ENCODE data around the gene MNAT1.
"Not testable (repeated sequence)": the region's sequence is repeated elsewhere in the genome, so short reads cannot be mapped to it uniquely, and the experiment has no call there.

Gene MNAT1

DNA sequence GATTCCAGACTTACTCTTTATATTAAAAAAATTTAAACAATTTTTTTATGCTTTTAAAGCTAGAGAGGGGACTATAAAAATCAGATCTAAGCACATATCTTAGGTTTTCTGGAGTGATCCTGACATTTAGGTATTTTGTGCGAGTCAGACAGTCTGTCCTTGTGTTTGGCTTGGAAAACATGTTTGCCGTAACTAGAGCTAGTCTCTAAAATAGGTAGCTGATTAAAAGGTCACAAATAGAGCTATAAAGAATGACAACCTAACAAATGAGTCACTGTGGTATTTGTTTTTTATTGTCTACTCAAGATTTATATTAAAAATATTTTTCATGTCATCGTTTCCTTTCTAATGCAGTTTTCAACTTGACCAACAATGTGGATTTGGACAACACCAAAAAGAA is 73.4 kb downstream of the MNAT1 start:
- Histone ChIP-seq H3K4me3 (ENCODE audit: low read depth, low read length) (no peak overlapping the region), H3K9ac (ENCODE audit: low read depth, low read length) (no peak overlapping the region), H3K36me3 (ENCODE audit: control insufficient read depth, insufficient read depth, low read length) (peaks cover 19% of the 10 kb centered on the region), H3K4me1 (ENCODE audit: control insufficient read depth, insufficient read depth, low read length) (0 out of 2 replicates have a peak, but pooled peaks cover 6% of the 10 kb centered on the region), H3K9me3 (ENCODE audit: control insufficient read depth, insufficient read depth, low read length) (no peaks in the 10 kb centered on the region), H3K27me3 (ENCODE audit: control insufficient read depth, insufficient read depth, low read length) (no peaks in the 10 kb centered on the region), H3K27ac (ENCODE audit: low read depth, low read length) (no peak overlapping the region)

DNA sequence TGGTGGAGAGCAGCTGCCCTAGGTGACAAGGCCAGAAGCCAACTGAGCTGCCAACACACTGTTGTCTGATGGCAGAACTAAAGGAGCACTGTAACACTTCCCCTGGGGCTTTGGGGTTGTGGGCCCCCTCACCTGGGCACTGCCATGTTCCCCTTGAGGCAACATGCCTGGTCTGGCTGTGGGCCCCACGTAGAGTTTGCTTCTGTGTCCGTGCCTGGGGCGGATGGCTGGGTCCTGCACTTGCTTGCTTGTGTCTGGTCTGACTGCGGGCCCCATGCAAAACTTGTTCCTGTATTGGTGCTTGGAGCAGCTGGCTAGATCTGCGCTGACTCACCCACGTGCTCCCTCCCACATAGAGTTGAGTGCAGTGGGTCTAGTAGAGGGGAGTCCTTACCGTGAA is 78.4 kb downstream of the MNAT1 start:
- Histone ChIP-seq H3K4me3 (ENCODE audit: low read depth, low read length) (no peak overlapping the region), H3K9ac (ENCODE audit: low read depth, low read length) (no peak overlapping the region), H3K9me3 (ENCODE audit: control insufficient read depth, insufficient read depth, low read length) (no peaks in the 10 kb centered on the region), H3K27me3 (ENCODE audit: control insufficient read depth, insufficient read depth, low read length) (no peaks in the 10 kb centered on the region), H3K27ac (ENCODE audit: low read depth, low read length) (no peak overlapping the region), H3K4me1 (ENCODE audit: control insufficient read depth, insufficient read depth, low read length) (peaks cover 6% of the 10 kb centered on the region; the same call in 1 of the 2 replicates), H3K36me3 (ENCODE audit: control insufficient read depth, insufficient read depth, low read length) (peaks cover 21% of the 10 kb centered on the region)

DNA sequence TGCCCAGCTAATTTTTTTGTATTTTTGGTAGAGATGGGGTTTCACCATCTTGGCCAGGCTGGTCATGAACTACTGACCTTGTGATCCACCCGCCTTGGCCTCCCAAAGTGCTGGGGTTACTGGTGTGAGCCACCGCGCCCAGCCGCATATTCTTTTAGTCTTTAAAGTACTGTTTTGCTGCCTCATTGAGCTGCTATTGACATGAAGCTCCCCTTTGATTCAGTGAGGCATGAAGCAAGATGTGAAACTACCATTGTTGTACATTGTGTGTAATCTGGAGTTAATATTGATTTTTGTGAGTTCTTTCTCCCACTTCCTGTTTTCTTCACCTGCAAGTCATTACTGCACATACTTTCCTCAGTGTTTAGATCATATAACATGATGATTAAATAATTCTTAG is 80.8 kb downstream of the MNAT1 start:
- no peaks in the 10 kb centered on the region for H3K9me3 ChIP-seq (ENCODE audit: control insufficient read depth, insufficient read depth, low read length)
- no peak overlapping the region for H3K9ac ChIP-seq (ENCODE audit: low read depth, low read length)
- no peak overlapping the region for H3K27ac ChIP-seq (ENCODE audit: low read depth, low read length)
- H3K27me3 ChIP-seq (ENCODE audit: control insufficient read depth, insufficient read depth, low read length): no peaks in the 10 kb centered on the region
- peaks cover 1% of the 10 kb centered on the region; the same call in 1 of the 2 replicates for H3K4me1 ChIP-seq (ENCODE audit: control insufficient read depth, insufficient read depth, low read length)
- peaks cover 25% of the 10 kb centered on the region for H3K36me3 ChIP-seq (ENCODE audit: control insufficient read depth, insufficient read depth, low read length)
- no peak overlapping the region for H3K4me3 ChIP-seq (ENCODE audit: low read depth, low read length)

DNA sequence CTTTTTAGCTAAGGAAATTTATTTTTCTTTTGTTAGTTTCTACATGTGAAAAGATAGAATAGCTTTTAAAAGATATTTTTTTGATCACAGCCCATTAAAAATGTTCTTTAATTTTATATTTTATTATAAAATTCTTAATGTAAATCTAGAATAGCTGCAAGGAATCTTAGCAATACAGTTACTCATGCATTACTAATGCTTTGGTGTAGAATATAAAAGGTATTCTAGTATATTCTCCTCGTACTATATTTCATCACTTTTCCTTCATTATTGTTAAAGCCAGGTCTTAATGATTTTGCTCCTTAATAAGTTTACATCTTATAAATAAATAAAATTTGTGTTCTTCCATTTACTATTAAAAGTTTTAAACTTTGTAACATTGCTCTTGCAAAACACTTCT is 82.6 kb downstream of the MNAT1 start:
- Histone ChIP-seq H3K4me3 (ENCODE audit: low read depth, low read length) (no peak overlapping the region), H3K9me3 (ENCODE audit: control insufficient read depth, insufficient read depth, low read length) (no peaks in the 10 kb centered on the region), H3K9ac (ENCODE audit: low read depth, low read length) (no peak overlapping the region), H3K27ac (ENCODE audit: low read depth, low read length) (no peak overlapping the region), H3K27me3 (ENCODE audit: control insufficient read depth, insufficient read depth, low read length) (no peaks in the 10 kb centered on the region), H3K4me1 (ENCODE audit: control insufficient read depth, insufficient read depth, low read length) (no peaks in the 10 kb centered on the region; the same call in 1 of the 2 replicates), H3K36me3 (ENCODE audit: control insufficient read depth, insufficient read depth, low read length) (peaks cover 23% of the 10 kb centered on the region)

DNA sequence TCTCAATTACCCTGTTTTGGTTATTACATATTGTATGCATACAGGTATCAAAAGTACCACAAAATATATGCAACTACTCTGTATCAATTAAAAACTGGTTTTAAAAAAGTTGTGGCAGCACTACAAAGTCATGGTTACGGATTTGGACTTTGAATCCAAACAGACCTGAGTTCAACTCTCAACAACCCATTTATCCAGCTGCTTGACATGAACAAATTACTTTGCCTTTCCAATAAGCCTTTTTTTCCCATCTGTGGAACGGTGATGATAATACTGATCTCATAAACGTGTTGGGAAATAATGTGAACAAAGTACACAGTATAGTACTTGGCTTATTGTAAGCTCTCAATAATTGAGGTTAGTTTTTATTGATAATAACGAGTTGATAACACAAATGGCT is 85.0 kb downstream of the MNAT1 start:
- H3K4me3 ChIP-seq (ENCODE audit: low read depth, low read length): no peak overlapping the region
- no peak overlapping the region for H3K9ac ChIP-seq (ENCODE audit: low read depth, low read length)
- H3K9me3 ChIP-seq (ENCODE audit: control insufficient read depth, insufficient read depth, low read length): no peaks in the 10 kb centered on the region
- no peaks in the 10 kb centered on the region for H3K27me3 ChIP-seq (ENCODE audit: control insufficient read depth, insufficient read depth, low read length)
- H3K36me3 ChIP-seq (ENCODE audit: control insufficient read depth, insufficient read depth, low read length): peaks cover 15% of the 10 kb centered on the region
- no peak overlapping the region for H3K27ac ChIP-seq (ENCODE audit: low read depth, low read length)
- H3K4me1 ChIP-seq (ENCODE audit: control insufficient read depth, insufficient read depth, low read length): no peaks in the 10 kb centered on the region; the same call in 1 of the 2 replicates

DNA sequence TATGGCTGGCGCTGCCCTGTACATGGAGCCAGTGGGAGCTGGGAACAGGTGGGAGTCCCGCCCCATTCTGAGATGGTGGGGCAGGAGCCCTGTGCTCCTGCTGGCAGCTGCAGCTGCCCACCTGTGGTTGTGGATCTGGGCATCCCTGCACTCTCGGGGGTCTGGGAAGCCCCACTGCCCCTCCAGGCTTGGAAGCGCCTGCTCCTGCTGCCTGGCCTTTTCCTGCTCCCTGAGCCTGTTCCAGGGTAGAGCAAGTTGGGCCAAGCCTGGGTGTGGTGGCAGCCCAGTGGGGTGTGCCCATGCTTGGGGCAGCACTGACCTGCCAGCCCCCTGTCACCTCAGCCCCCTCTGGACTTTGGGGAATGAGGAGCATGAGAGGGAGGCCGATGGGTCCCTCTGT is 104.0 kb downstream of the MNAT1 start:
- Histone ChIP-seq H3K36me3 (ENCODE audit: control insufficient read depth, insufficient read depth, low read length) (peaks cover 8% of the 10 kb centered on the region; the same call in 1 of the 2 replicates), H3K4me1 (ENCODE audit: control insufficient read depth, insufficient read depth, low read length) (no peaks in the 10 kb centered on the region), H3K27ac (ENCODE audit: low read depth, low read length) (no peak overlapping the region), H3K27me3 (ENCODE audit: control insufficient read depth, insufficient read depth, low read length) (no peaks in the 10 kb centered on the region), H3K4me3 (ENCODE audit: low read depth, low read length) (no peak overlapping the region), H3K9ac (ENCODE audit: low read depth, low read length) (no peak overlapping the region), H3K9me3 (ENCODE audit: control insufficient read depth, insufficient read depth, low read length) (no peaks in the 10 kb centered on the region)

DNA sequence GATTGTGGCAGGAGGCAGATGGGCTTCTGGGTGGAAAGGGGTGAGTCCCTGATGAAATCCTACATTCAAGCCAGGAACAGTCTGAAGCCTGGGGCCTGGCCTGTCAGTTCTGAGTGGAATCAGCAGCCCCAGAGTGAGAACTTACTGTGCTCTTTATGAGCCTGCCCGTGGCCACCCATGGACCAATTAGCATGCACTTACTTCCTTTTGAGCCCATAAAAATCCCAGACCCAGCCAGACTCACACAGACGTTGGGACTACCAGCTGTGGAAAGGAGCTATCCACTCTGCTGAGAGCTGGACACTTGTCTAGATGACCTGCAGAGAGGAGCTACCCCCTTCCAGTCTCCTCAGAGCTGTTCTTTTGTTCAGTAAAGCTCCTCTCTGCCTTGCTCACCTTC is 104.5 kb downstream of the MNAT1 start:
- H3K27me3 ChIP-seq (ENCODE audit: control insufficient read depth, insufficient read depth, low read length): no peaks in the 10 kb centered on the region
- no peak overlapping the region for H3K9ac ChIP-seq (ENCODE audit: low read depth, low read length)

DNA sequence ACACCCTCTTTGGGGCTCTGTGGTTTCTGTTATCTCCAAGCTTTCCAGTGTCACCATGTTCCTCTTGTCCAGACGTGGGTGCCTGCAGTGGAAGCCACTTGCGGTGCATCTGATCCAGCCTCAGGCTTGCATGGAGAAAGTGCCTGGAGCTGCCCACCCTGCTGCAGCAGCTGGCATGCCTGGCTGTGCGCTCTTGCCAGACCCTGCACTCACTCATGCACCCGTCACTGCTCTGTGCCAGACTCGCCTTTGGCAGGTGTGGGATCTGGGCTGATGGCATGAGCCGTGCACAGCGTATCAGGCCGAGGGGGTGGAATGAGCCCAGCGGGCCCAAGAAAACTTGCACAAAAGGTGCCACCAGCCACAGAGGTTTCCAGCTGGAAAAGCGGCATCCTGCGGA is 105.1 kb downstream of the MNAT1 start:
- Histone ChIP-seq H3K36me3 (ENCODE audit: control insufficient read depth, insufficient read depth, low read length) (peaks cover 8% of the 10 kb centered on the region; the same call in 1 of the 2 replicates), H3K4me3 (ENCODE audit: low read depth, low read length) (no peak overlapping the region), H3K9ac (ENCODE audit: low read depth, low read length) (no peak overlapping the region), H3K27ac (ENCODE audit: low read depth, low read length) (no peak overlapping the region), H3K9me3 (ENCODE audit: control insufficient read depth, insufficient read depth, low read length) (no peaks in the 10 kb centered on the region), H3K27me3 (ENCODE audit: control insufficient read depth, insufficient read depth, low read length) (no peaks in the 10 kb centered on the region), H3K4me1 (ENCODE audit: control insufficient read depth, insufficient read depth, low read length) (no peaks in the 10 kb centered on the region)

More for the DNA sequence above, 104.5 kb downstream of the MNAT1 start:
- no peak overlapping the region for H3K27ac ChIP-seq (ENCODE audit: low read depth, low read length)
- peaks cover 8% of the 10 kb centered on the region; the same call in 1 of the 2 replicates for H3K36me3 ChIP-seq (ENCODE audit: control insufficient read depth, insufficient read depth, low read length)
- H3K4me1 ChIP-seq (ENCODE audit: control insufficient read depth, insufficient read depth, low read length): no peaks in the 10 kb centered on the region
- no peaks in the 10 kb centered on the region for H3K9me3 ChIP-seq (ENCODE audit: control insufficient read depth, insufficient read depth, low read length)
- H3K4me3 ChIP-seq (ENCODE audit: low read depth, low read length): no peak overlapping the region

DNA sequence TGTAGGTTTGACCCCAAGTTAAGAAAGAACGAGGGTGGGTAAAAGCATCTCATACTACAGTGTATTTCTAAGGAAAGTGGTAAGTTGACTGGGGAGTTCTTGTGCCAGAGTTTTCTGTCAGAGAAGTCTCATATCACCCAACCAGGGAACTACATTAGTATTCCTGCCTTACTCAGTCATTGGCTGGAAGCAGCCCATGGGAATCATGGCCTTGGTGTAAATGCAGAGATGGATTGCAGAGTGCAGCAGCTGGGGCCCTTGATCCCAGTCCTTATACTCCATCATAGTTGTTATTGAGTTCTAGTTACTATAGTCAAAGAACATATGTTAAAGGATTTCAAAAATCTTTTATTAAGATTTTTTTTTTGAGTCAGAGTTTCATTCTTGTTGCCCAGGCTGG is 105.8 kb downstream of the MNAT1 start:
- H3K4me1 ChIP-seq (ENCODE audit: control insufficient read depth, insufficient read depth, low read length): no peaks in the 10 kb centered on the region
- H3K9ac ChIP-seq (ENCODE audit: low read depth, low read length): no peak overlapping the region
- no peak overlapping the region for H3K4me3 ChIP-seq (ENCODE audit: low read depth, low read length)
- no peak overlapping the region for H3K27ac ChIP-seq (ENCODE audit: low read depth, low read length)
- H3K36me3 ChIP-seq (ENCODE audit: control insufficient read depth, insufficient read depth, low read length): peaks cover 8% of the 10 kb centered on the region; the same call in 1 of the 2 replicates
- no peaks in the 10 kb centered on the region for H3K9me3 ChIP-seq (ENCODE audit: control insufficient read depth, insufficient read depth, low read length)
- H3K27me3 ChIP-seq (ENCODE audit: control insufficient read depth, insufficient read depth, low read length): no peaks in the 10 kb centered on the region

DNA sequence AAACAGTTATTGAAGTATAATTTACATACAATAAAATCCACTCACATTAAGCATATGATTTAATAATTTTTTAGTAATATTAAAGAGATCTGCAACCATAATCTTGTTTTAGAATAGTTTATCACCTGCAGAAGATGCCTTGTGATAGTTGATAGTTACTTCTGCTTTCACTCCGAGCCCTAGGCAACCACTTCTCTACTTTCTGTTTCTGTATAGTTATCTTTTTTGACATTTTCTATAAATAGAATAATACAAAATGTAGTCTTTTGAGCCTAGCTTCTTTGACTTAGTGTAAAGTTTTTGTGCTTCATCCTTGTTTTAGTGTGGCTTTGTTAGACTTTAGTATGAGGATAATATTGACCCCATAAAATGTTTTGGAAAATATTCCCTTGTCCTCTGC is 111.0 kb downstream of the MNAT1 start:
- no peak overlapping the region for H3K9ac ChIP-seq (ENCODE audit: low read depth, low read length)
- H3K4me3 ChIP-seq (ENCODE audit: low read depth, low read length): no peak overlapping the region
- H3K4me1 ChIP-seq (ENCODE audit: control insufficient read depth, insufficient read depth, low read length): no peaks in the 10 kb centered on the region
- H3K36me3 ChIP-seq (ENCODE audit: control insufficient read depth, insufficient read depth, low read length): no peaks in the 10 kb centered on the region
- H3K9me3 ChIP-seq (ENCODE audit: control insufficient read depth, insufficient read depth, low read length): peaks cover 13% of the 10 kb centered on the region; the same call in 1 of the 2 replicates
- H3K27me3 ChIP-seq (ENCODE audit: control insufficient read depth, insufficient read depth, low read length): no peaks in the 10 kb centered on the region
- no peak overlapping the region for H3K27ac ChIP-seq (ENCODE audit: low read depth, low read length)

DNA sequence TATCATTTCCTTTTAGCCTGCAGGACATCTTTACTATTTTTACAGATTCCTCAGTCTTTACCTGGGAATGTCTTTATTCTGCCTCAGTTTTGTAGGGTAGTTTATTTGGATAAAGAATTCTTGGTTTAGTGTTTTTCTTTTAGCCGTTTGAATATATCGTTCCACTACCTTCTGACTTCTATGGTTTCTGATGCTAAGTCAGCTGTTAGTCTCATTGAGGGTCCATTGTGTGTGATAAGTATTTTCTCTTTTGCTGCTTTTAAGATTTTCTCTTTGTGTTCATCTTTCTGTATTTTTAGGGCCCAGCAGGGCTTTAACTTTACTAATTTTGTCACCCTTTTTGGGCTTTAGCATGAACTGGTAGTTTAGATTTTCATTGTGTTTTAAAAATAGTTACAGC is 113.5 kb downstream of the MNAT1 start:
- H3K9me3 ChIP-seq (ENCODE audit: control insufficient read depth, insufficient read depth, low read length): peaks cover 13% of the 10 kb centered on the region; the same call in 1 of the 2 replicates

DNA sequence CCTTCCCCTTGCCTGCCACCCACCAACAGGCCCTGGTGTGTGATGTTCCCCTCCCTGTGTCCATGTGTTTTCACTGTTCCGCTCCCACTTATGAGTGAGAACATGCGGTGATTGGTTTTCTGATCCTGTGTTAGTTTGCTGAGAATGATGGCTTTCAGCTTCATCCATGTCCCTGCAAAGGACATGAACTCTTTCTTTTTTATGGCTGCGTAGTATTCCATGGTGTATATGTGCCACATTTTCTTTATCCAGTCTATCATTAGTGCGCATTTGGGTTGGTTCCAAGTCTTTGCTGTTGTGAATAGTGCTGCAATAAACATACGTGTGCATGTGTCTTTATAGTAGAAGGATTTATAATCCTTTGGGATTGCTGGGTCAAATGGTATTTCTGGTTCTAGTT is 117.1 kb downstream of the MNAT1 start:
- H3K27me3 ChIP-seq (ENCODE audit: control insufficient read depth, insufficient read depth, low read length); H3K4me1 ChIP-seq (ENCODE audit: control insufficient read depth, insufficient read depth, low read length); H3K27ac ChIP-seq (ENCODE audit: low read depth, low read length); H3K9ac ChIP-seq (ENCODE audit: low read depth, low read length); H3K36me3 ChIP-seq (ENCODE audit: control insufficient read depth, insufficient read depth, low read length); H3K4me3 ChIP-seq (ENCODE audit: low read depth, low read length): not testable (repeated sequence)
- H3K9me3 ChIP-seq (ENCODE audit: control insufficient read depth, insufficient read depth, low read length): peaks cover 13% of the 10 kb centered on the region; the same call in 1 of the 2 replicates

More for the DNA sequence above, 113.5 kb downstream of the MNAT1 start:
- H3K9ac ChIP-seq (ENCODE audit: low read depth, low read length): no peak overlapping the region
- H3K4me1 ChIP-seq (ENCODE audit: control insufficient read depth, insufficient read depth, low read length): no peaks in the 10 kb centered on the region
- H3K36me3 ChIP-seq (ENCODE audit: control insufficient read depth, insufficient read depth, low read length): no peaks in the 10 kb centered on the region
- no peak overlapping the region for H3K4me3 ChIP-seq (ENCODE audit: low read depth, low read length)
- H3K27ac ChIP-seq (ENCODE audit: low read depth, low read length): no peak overlapping the region
- H3K27me3 ChIP-seq (ENCODE audit: control insufficient read depth, insufficient read depth, low read length): no peaks in the 10 kb centered on the region
